Fibroblast of skin of left biceps (primary cell): ENCODE measurements around the gene EPS8L1.
"Not testable (repeated sequence)": the region's sequence is repeated elsewhere in the genome, so short reads cannot be mapped to it uniquely, and the experiment has no call there.

Source experiments
- DNase-seq, 2 experiments: peaks; one replicate each; pipeline ENCODE4 v3.0.0-alpha.2; 2013; ENCODE audit warnings: low read depth in 2 of 2

EPS8L1 gene

DNA sequence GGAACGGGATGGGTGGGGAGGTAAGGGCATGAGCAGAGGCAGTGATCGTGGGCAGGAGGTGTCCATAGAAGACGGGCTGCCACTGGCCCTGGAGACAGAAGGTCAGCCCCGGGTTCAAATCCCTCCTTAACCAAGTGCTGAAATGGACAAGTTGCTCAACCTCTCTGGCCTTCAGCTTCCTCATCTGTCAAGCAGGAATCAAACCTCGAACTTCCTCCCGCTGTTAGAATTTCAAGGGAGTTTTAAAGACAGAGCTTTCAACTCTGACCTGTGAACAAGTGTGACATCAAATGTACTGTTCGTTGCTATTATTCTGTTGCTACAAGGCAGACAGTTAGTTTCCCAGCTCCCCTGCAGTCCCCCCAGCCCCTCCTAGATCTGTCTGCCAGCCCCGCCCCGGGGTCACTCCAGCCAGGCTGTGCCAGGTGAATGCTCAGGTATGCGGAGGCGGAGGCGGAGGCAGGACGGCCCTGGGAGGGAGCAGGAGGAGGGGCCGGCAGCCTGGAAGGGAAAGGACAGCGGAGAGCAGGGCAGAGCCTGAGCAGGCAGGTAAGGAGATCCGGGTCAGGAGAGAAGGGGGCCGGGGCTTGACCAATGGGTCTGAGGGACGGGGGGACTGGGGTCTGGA is at the start of gene EPS8L1:
EPS8L1 (plus strand) TSS at position 499 of the 628 bp plus-strand sequence. CDS start 576 bp downstream, outside the sequence.
- no peak for DNase-seq

- DNase-seq, result not testable (repeated sequence)
Observed at GRCh38 chr19:55027140-55027471, 48.6 kb upstream of the EPS8L1 start.

- no peak for DNase-seq
Observed at GRCh38 chr19:55027472-55028337, 48.0 kb upstream of the EPS8L1 start.

- DNase-seq, result no peak
Observed at GRCh38 chr19:55028757-55029156, 46.9 kb upstream of the EPS8L1 start.

DNA sequence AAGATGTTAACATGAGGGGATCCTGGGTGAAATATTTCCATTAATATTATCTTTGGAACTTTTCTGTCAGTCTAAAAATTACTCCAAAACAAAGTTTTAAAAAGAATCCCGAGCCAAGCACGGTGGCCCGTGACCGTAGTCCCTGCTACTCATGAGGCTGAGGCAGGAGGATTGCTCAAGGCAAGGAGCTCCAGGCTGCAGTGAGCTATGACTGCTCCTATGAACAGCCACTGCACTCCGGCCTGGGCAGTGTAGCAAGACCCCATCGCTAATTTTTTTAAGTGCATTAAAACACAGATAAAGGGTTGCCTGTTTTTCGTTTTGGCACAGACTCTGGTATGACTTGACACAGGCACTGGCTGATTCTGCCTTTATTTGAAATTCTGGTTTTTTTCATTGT is 44.5 kb upstream of the EPS8L1 start:
- no peak for DNase-seq

DNA sequence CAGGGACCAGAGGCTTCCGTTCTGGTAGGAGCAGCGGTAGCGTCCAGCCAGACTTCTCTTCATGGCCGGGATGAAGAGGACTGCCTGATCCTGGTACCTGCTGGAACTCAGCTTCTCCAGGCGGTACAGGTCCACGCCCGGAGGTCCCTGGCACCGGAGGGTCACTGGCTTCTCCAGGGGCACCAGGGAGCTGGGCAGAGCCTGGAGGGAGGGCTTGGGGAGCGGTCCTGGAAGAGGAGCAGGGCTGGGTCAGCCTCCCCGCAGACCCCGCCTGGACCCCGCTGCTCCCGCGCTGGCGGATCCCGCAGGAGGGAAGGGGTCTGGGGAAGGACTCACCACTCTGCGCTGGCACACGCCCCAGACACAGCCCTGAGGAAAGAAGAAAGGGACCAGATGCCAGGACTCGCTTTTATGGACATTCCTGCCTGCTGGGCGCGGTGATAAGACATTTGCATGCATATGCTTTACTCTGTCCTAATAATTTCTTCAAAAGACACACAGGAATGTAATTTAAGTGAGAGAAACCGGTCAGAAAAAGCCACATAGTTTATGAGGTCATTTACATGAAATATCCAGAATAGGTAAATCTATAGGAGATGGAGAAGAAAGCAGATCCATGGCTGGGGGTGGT is 43.4 kb upstream of the EPS8L1 start:
- no peak for DNase-seq

- not testable (repeated sequence) for DNase-seq
Observed at GRCh38 chr19:55032976-55033643, 42.6 kb upstream of the EPS8L1 start.

DNA sequence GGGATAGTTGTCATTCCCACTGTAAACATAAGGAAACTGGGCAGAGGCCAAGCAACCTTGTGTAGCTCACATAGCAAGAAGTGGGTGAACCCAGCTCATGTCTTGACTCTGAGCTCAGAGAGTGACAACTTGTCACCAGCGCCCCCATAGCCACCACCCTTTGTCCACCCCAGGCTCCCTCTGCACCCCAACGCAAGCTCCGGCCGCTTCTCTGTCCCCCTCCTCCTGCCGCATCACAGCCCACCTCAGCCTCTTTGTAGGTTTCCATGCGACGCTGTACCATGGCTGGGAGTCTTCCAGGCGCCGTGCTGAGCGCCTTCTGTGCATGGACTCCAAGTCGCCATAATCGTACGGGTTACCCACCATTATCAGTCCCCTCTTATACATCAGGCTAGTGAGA is 40.9 kb upstream of the EPS8L1 start:
- DNase-seq, result no peak

GRCh38 chr19:55036058-55036457 is 39.6 kb upstream of the EPS8L1 start:
- no peak for DNase-seq

DNA sequence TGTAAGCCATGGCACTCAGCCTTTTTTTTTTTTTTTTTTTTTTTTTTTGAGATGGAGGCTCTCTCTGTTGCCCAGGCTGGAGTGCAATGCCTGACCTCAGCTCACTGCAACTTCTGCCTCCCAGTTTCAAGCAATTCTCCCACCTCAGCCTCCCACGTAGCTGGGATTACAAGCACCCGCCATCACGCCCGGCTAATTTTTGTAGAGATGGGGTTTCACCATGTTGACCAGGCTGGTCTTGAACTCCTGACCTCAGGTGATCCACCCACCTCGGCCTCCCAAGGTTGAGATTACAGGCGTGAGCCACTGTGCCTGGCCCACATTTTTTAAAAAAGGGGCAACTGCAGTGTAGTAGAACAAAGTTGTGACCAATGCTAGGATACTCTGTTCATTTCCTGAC is 38.1 kb upstream of the EPS8L1 start:
- DNase-seq, result not testable (repeated sequence)

GRCh38 chr19:55040654-55041053 is 35.0 kb upstream of the EPS8L1 start:
- not testable (repeated sequence) for DNase-seq

GRCh38 chr19:55041244-55041626 is 34.4 kb upstream of the EPS8L1 start:
- no peak for DNase-seq

- no peak for DNase-seq
Observed at GRCh38 chr19:55041627-55042343, 33.9 kb upstream of the EPS8L1 start.

DNA sequence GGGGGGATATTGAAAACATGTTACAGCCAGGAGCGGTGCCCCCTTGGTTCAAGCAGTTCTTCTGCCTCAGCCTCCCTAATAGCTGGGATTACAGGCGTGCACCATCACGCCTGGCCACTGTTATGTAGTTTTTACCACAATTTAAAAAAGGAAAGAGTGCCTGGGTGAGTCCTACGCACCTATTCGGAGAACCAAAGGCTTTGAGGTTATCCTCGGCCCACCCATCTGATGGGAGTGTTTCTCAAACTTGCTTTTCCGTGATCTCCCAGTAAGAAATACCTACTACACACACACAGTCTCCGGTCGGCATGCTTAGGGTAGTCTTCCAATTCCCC is 33.4 kb upstream of the EPS8L1 start:
- DNase-seq, result no peak

- DNase-seq, result no peak
Observed at GRCh38 chr19:55042688-55043087, 33.0 kb upstream of the EPS8L1 start.

- no peak for DNase-seq
Observed at GRCh38 chr19:55044286-55044685, 31.4 kb upstream of the EPS8L1 start.

GRCh38 chr19:55044771-55045716 is 30.6 kb upstream of the EPS8L1 start:
- DNase-seq, result no peak

GRCh38 chr19:55046975-55047622 is 28.6 kb upstream of the EPS8L1 start:
- DNase-seq, result no peak

DNA sequence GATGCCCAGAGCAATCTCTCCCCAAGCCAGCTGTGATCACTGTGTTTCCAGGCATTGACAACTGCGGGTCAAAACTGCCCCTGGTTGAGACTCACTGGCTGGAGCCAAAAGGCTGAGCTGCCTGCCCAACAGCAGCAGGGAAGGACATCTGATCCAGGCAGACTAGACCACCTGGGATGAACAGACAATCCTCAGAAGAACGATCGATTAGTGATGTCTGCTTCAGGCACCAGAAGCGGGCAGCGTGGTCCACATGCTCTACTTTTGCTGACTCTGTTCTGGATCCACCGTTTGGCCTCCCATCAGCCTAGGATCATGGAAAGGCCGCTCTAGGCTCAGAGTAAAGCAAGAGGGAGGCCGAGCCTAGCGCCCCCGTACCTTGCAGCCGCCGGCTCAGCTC is 27.7 kb upstream of the EPS8L1 start:
- no peak for DNase-seq

- DNase-seq, result no peak
Observed at GRCh38 chr19:55048446-55048845, 27.2 kb upstream of the EPS8L1 start.
